Astrocyte (in vitro differentiated cells and primary cell): Measurements from ENCODE around the gene TENM3. TPM values are rescaled to one million over a fixed set of nuclear protein-coding genes. Genes with fewer than 3 reads are reported as not detected.

Experiments used
- DNase-seq: peaks from one replicate; pipeline ENCODE4 v3.0.0-alpha.2; 2010; ENCODE audit warnings: low read depth
- FAIRE-seq: peaks from 2 replicates; lab custom pipeline; 2011; peaks lifted over from hg19 to GRCh38; lab: Jason Lieb, UNC
- H2AFZ ChIP-seq: 2 replicates; pipeline ENCODE4 v1.6.0; 2012; ENCODE audit warnings: low read depth, low read length, inconsistent platforms
- H3K27ac ChIP-seq: 2 replicates; pipeline ENCODE4 v1.5.1; 2011; ENCODE audit warnings: low read depth, low read length, inconsistent platforms
- H3K27me3 ChIP-seq: 2 replicates; pipeline ENCODE4 v1.6.0; 2011; ENCODE audit warnings: low read length, inconsistent platforms; ENCODE audit not compliant: insufficient read depth
- H3K36me3 ChIP-seq: 2 replicates; pipeline ENCODE4 v1.5.1; 2011; ENCODE audit warnings: low read length, inconsistent platforms; ENCODE audit not compliant: insufficient read depth
- H3K4me1 ChIP-seq: 2 replicates; pipeline ENCODE4 v1.5.1; 2011; ENCODE audit warnings: low read length, inconsistent platforms; ENCODE audit not compliant: insufficient read depth
- H3K4me2 ChIP-seq: 2 replicates; pipeline ENCODE4 v1.6.0; 2012; ENCODE audit warnings: low read length, inconsistent platforms
- H3K4me3 ChIP-seq: 2 replicates; pipeline ENCODE4 v1.5.1; 2011; ENCODE audit warnings: low read depth, mild to moderate bottlenecking, low read length, inconsistent platforms; ENCODE audit not compliant: insufficient read depth
- H3K79me2 ChIP-seq: 2 replicates; pipeline ENCODE4 v1.6.0; 2012; ENCODE audit warnings: mild to moderate bottlenecking, low read length, inconsistent platforms; ENCODE audit not compliant: insufficient read depth
- H3K9ac ChIP-seq: 2 replicates; pipeline ENCODE4 v1.6.0; 2012; ENCODE audit warnings: mild to moderate bottlenecking, low read length, inconsistent platforms
- H3K9me3 ChIP-seq: 2 replicates; pipeline ENCODE4 v1.5.1; 2012; ENCODE audit warnings: low read depth, mild to moderate bottlenecking, low read length, inconsistent platforms; ENCODE audit not compliant: insufficient read depth
- H4K20me1 ChIP-seq: 2 replicates; pipeline ENCODE4 v1.6.0; 2012; ENCODE audit warnings: low read length, inconsistent platforms; ENCODE audit not compliant: insufficient read depth
- H3K27ac Mint-ChIP-seq: one replicate; pipeline ENCODE4 v1.8.0; 2021; ENCODE audit warnings: mild to moderate bottlenecking, mixed read lengths; ENCODE audit not compliant: unreplicated experiment
- H3K27me3 Mint-ChIP-seq: one replicate; pipeline ENCODE4 v1.8.0; 2021; ENCODE audit warnings: low read depth, mixed read lengths; ENCODE audit not compliant: unreplicated experiment
- H3K36me3 Mint-ChIP-seq: one replicate; pipeline ENCODE4 v1.8.0; 2021; ENCODE audit warnings: low read depth, mixed read lengths; ENCODE audit not compliant: unreplicated experiment
- H3K4me1 Mint-ChIP-seq: one replicate; pipeline ENCODE4 v1.8.0; 2021; ENCODE audit warnings: low read depth, mixed read lengths; ENCODE audit not compliant: unreplicated experiment
- H3K4me3 Mint-ChIP-seq: one replicate; pipeline ENCODE4 v1.8.0; 2021; ENCODE audit warnings: mild to moderate bottlenecking, moderate library complexity, mixed read lengths; ENCODE audit not compliant: unreplicated experiment
- H3K9me3 Mint-ChIP-seq: one replicate; pipeline ENCODE4 v1.8.0; 2021; ENCODE audit warnings: mild to moderate bottlenecking, mixed read lengths; ENCODE audit not compliant: unreplicated experiment
- EZH2 ChIP-seq: IDR thresholded peaks from 2 replicates; pipeline ENCODE4 v1.6.1; 2012; ENCODE audit warnings: mild to moderate bottlenecking, low read length, inconsistent platforms; ENCODE audit not compliant: insufficient read depth
- total RNA-seq: library from RNA; stranded (reverse); gene quantifications from 2 replicates; pipeline ENCODE4 v1.2.1, GENCODE V29; 2021
- TF ChIP-seq, protein P1 (sequence below): IDR thresholded peaks from 2 replicates; pipeline ENCODE4 v1.5.1; 2011; ENCODE audit warnings: low read depth, mild to moderate bottlenecking, inconsistent platforms, low read length, moderate library complexity; ENCODE audit not compliant: insufficient read depth

The TENM3 gene
- total RNA-seq, 1 donor from 2014 or later, result 127 TPM

DNA sequence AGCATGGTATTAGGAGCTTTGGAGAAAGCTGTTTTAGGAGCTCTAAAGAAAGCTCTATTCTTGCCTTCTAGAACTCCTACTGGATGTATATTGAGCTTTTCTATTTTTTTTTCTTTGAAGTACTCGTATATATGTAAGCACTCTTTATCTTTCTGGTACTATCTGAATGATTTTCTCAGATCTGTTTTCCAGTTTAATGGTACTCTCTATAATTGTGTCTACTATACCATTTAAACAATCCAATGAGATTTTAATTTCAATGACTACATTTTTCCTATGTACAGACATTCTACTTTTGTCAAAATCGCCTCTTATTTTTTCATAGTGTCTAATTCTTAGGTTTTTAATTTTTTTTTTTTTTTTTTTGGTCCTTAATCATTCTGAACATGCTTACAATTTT, 345.9 kb downstream of the TENM3 start:
- Histone ChIP-seq H3K27ac (no peak overlapping the region), H3K4me2 (no peak overlapping the region), H3K36me3 (no peaks in the 10 kb centered on the region), H3K27me3 (no peaks in the 10 kb centered on the region), H3K9ac (no peak overlapping the region), H4K20me1 (no peaks in the 10 kb centered on the region), H2AFZ (no peak overlapping the region), H3K9me3 (no peaks in the 10 kb centered on the region), H3K79me2 (no peaks in the 10 kb centered on the region), H3K4me1 (no peaks in the 10 kb centered on the region), H3K4me3 (no peak overlapping the region)
- no peak for DNase-seq
- Mint-ChIP-seq H3K27me3 (no peaks in the 10 kb centered on the region), H3K36me3 (peaks cover 3% of the 10 kb centered on the region), H3K27ac (no peak overlapping the region), H3K4me3 (no peak overlapping the region), H3K9me3 (no peaks in the 10 kb centered on the region), H3K4me1 (peaks cover 4% of the 10 kb centered on the region)
- TF ChIP-seq EZH2, result no peak
- TF ChIP-seq, protein P1, sequence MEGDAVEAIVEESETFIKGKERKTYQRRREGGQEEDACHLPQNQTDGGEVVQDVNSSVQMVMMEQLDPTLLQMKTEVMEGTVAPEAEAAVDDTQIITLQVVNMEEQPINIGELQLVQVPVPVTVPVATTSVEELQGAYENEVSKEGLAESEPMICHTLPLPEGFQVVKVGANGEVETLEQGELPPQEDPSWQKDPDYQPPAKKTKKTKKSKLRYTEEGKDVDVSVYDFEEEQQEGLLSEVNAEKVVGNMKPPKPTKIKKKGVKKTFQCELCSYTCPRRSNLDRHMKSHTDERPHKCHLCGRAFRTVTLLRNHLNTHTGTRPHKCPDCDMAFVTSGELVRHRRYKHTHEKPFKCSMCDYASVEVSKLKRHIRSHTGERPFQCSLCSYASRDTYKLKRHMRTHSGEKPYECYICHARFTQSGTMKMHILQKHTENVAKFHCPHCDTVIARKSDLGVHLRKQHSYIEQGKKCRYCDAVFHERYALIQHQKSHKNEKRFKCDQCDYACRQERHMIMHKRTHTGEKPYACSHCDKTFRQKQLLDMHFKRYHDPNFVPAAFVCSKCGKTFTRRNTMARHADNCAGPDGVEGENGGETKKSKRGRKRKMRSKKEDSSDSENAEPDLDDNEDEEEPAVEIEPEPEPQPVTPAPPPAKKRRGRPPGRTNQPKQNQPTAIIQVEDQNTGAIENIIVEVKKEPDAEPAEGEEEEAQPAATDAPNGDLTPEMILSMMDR, result no peak
- FAIRE-seq, result no peak

DNA sequence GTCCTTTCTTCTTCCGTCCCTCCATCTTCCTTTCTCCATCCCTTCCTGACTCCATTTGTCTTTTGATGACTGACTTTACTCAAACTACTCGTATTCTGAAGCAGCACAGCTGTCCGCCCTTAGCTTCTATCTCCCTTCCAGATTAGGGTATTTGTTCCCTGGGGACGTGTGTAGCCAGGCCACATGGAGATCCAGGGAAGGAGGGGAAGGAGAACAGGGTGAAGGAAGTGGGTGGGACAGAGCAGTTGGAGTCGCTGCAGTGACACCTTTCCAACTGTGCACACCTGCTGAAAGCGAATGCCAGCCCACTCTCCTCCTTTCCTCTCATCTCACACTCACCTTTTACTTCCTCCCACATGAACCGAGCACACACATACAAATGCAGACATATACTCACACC, 350.2 kb downstream of the TENM3 start:
- Histone ChIP-seq H3K27ac (no peak overlapping the region), H3K9ac (peak overlapping the region; percentile 2), H3K36me3 (no peaks in the 10 kb centered on the region), H3K4me3 (no peak overlapping the region), H4K20me1 (no peaks in the 10 kb centered on the region), H3K79me2 (no peaks in the 10 kb centered on the region), H2AFZ (no peak overlapping the region), H3K4me1 (no peaks in the 10 kb centered on the region), H3K9me3 (no peaks in the 10 kb centered on the region), H3K27me3 (no peaks in the 10 kb centered on the region), H3K4me2 (no peak overlapping the region)
- H3K27ac Mint-ChIP-seq, result no peak overlapping the region
- TF ChIP-seq EZH2, result no peak
- TF ChIP-seq, protein P1, result no peak
- H3K9me3 Mint-ChIP-seq, result no peaks in the 10 kb centered on the region
- H3K27me3 Mint-ChIP-seq, result no peaks in the 10 kb centered on the region
- H3K36me3 Mint-ChIP-seq, result peaks cover 4% of the 10 kb centered on the region
- no peak for DNase-seq
- H3K4me1 Mint-ChIP-seq, result peaks cover 4% of the 10 kb centered on the region
- no peak for FAIRE-seq
- H3K4me3 Mint-ChIP-seq, result no peak overlapping the region

DNA sequence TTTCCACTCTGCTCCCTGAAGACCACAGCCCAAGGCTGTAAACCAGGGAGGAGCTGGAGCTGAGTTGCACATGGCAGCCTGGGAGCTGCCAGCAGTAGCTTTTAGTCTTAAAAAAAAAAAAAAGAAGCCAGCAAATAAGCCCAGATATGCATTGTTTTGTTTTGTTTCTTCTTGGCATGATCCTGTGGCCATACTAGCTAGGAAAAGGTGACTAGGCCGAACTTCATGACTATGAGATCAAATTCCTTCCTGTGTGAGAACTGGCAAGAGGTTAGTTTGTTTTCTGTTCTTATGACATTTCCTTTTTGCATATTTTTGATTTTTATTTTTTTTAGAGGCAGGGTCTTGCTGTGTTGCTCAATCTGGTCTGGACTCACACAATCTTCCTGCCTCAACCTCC, 350.7 kb downstream of the TENM3 start:
- TF ChIP-seq, protein P1, result no peak
- no peak for TF ChIP-seq EZH2
- H3K4me2 ChIP-seq, result no peak overlapping the region
- peaks cover 4% of the 10 kb centered on the region for H3K4me1 Mint-ChIP-seq
- no peaks in the 10 kb centered on the region for H3K27me3 Mint-ChIP-seq
- H3K27ac ChIP-seq, result no peak overlapping the region
- H2AFZ ChIP-seq, result no peak overlapping the region
- H3K27ac Mint-ChIP-seq, result no peak overlapping the region
- DNase-seq, result peak; percentile 49
- no peaks in the 10 kb centered on the region for H3K27me3 ChIP-seq
- no peaks in the 10 kb centered on the region for H3K9me3 Mint-ChIP-seq
- H3K9ac ChIP-seq, result no peak overlapping the region
- H3K4me3 Mint-ChIP-seq, result no peak overlapping the region
- H3K36me3 Mint-ChIP-seq, result peaks cover 4% of the 10 kb centered on the region
- no peaks in the 10 kb centered on the region for H3K36me3 ChIP-seq
- H4K20me1 ChIP-seq, result no peaks in the 10 kb centered on the region
- no peak overlapping the region for H3K4me3 ChIP-seq
- H3K9me3 ChIP-seq, result no peaks in the 10 kb centered on the region
- H3K79me2 ChIP-seq, result no peaks in the 10 kb centered on the region
- FAIRE-seq, result no peak
- H3K4me1 ChIP-seq, result no peaks in the 10 kb centered on the region
